ENCODE results near the gene COX18. TPM values are rescaled to one million over a fixed set of nuclear protein-coding genes. Genes with fewer than 3 reads are reported as not detected.

COX18 gene
- total and polyA plus RNA-seq, 3 donors from 2014 or later = 16.9 to 38.0 (median 32.7) TPM

DNA sequence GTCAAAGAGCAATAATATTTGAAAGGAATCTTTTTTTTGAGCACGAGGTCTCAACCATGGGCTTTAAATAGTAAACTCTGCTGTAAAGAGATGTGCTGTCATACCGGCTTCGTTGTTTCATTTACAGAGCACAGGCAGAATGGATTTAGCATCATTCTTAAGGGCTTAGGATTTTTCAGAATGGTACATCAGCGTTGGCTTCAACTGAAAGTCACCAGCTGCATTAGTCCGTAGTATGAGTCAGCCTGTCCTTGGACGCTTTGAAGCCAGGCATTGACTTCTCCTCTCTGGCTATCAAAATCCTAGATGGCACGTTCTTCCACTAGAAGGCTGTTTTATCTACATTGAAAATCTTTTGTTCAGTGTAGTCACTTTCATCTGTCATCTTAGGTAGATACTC lies 23.6 kb downstream of the COX18 start:
- Histone ChIP-seq H3K9me3 (no peaks in the 10 kb centered on the region), H3K27me3 (no peaks in the 10 kb centered on the region), H3K4me1 (no peaks in the 10 kb centered on the region), H3K27ac (no peak overlapping the region), H3K4me3 (no peak overlapping the region), H3K36me3 (ENCODE audit: low read depth, missing control alignments) (no peaks in the 10 kb centered on the region)
- intact Hi-C loops (cut with DNase I; ENCODE audit: low total_unique reads) = no loop called here
- TF ChIP-seq POLR2A (IDR thresholded peaks at IDR 0.05) = no peak
- TF ChIP-seq, protein P1, sequence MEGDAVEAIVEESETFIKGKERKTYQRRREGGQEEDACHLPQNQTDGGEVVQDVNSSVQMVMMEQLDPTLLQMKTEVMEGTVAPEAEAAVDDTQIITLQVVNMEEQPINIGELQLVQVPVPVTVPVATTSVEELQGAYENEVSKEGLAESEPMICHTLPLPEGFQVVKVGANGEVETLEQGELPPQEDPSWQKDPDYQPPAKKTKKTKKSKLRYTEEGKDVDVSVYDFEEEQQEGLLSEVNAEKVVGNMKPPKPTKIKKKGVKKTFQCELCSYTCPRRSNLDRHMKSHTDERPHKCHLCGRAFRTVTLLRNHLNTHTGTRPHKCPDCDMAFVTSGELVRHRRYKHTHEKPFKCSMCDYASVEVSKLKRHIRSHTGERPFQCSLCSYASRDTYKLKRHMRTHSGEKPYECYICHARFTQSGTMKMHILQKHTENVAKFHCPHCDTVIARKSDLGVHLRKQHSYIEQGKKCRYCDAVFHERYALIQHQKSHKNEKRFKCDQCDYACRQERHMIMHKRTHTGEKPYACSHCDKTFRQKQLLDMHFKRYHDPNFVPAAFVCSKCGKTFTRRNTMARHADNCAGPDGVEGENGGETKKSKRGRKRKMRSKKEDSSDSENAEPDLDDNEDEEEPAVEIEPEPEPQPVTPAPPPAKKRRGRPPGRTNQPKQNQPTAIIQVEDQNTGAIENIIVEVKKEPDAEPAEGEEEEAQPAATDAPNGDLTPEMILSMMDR (IDR thresholded peaks at IDR 0.05) = no peak
- WGBS, 2 donors = 93 to 96% methylated on average over 7 of the region's 7 CpGs
- DNase-seq = no peak

- intact Hi-C loops (cut with DNase I; ENCODE audit: low total_unique reads) = no loop called here
- no peak overlapping the region for H3K27ac ChIP-seq
- H3K4me1 ChIP-seq = no peaks in the 10 kb centered on the region
- TF ChIP-seq, protein P1 (IDR thresholded peaks at IDR 0.05) = no peak
- TF ChIP-seq POLR2A (IDR thresholded peaks at IDR 0.05) = no peak
- H3K27me3 ChIP-seq = no peaks in the 10 kb centered on the region
- H3K36me3 ChIP-seq (ENCODE audit: low read depth, missing control alignments) = no peaks in the 10 kb centered on the region
- no peak overlapping the region for H3K4me3 ChIP-seq
- H3K9me3 ChIP-seq = no peaks in the 10 kb centered on the region
- WGBS, 2 donors = 93 to 98% methylated on average over 4 of the region's 4 CpGs
- no peak for DNase-seq
Measured at GRCh38 chr4:73037057-73037456, 32.5 kb downstream of the COX18 start.

DNA sequence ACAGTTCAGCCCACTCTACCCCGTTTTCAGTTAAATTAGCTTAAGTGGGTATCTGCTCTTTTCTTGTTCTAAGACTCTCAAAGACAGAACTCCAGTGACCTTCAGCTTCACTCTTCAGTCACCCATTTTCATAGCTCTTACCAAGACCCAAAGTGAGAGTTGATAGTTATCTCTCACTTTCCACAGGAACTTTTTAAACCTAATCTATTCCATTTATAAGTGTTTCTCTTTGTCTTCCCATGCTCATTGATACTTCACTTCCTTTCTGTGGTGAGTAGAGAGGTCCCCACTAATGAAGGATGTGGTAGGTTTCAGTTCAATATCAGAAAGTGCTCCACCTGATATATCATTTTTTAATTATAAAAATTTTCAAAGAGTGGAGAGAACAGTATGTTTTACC lies 33.4 kb downstream of the COX18 start:
- H3K36me3 ChIP-seq (ENCODE audit: low read depth, missing control alignments) = no peaks in the 10 kb centered on the region
- no peaks in the 10 kb centered on the region for H3K27me3 ChIP-seq
- H3K9me3 ChIP-seq = no peaks in the 10 kb centered on the region
- TF ChIP-seq, protein P1 (IDR thresholded peaks at IDR 0.05) = no peak
- no peak for TF ChIP-seq POLR2A (IDR thresholded peaks at IDR 0.05)
- no peak overlapping the region for H3K27ac ChIP-seq
- intact Hi-C loops (cut with DNase I; ENCODE audit: low total_unique reads) = no loop called here
- no peaks in the 10 kb centered on the region for H3K4me1 ChIP-seq
- DNase-seq = no peak
- no peak overlapping the region for H3K4me3 ChIP-seq
- 78 to 94% methylated on average over 1 of the region's 1 CpG for WGBS, 2 donors

- no peaks in the 10 kb centered on the region for H3K9me3 ChIP-seq
- H3K27ac ChIP-seq = no peak overlapping the region
- no peak for DNase-seq
- H3K4me3 ChIP-seq = no peak overlapping the region
- no peak for TF ChIP-seq POLR2A (IDR thresholded peaks at IDR 0.05)
- TF ChIP-seq, protein P1 (IDR thresholded peaks at IDR 0.05) = no peak
- H3K4me1 ChIP-seq = no peaks in the 10 kb centered on the region
- no peaks in the 10 kb centered on the region for H3K36me3 ChIP-seq (ENCODE audit: low read depth, missing control alignments)
- intact Hi-C loops (cut with DNase I; ENCODE audit: low total_unique reads) = no loop called here
- H3K27me3 ChIP-seq = no peaks in the 10 kb centered on the region
- WGBS, 2 donors = 86 to 97% methylated on average over 2 of the region's 2 CpGs
Measured at GRCh38 chr4:73034896-73035295, 34.6 kb downstream of the COX18 start.

- H3K4me1 ChIP-seq = no peaks in the 10 kb centered on the region
- DNase-seq = no peak
- H3K9me3 ChIP-seq = no peaks in the 10 kb centered on the region
- TF ChIP-seq POLR2A (IDR thresholded peaks at IDR 0.05) = no peak
- TF ChIP-seq, protein P1 (IDR thresholded peaks at IDR 0.05) = no peak
- 47 to 58% methylated on average over 5 of the region's 5 CpGs for WGBS, 2 donors
- intact Hi-C loops (cut with DNase I; ENCODE audit: low total_unique reads) = no loop called here
- H3K27me3 ChIP-seq = no peaks in the 10 kb centered on the region
- no peaks in the 10 kb centered on the region for H3K36me3 ChIP-seq (ENCODE audit: low read depth, missing control alignments)
- no peak overlapping the region for H3K27ac ChIP-seq
- no peak overlapping the region for H3K4me3 ChIP-seq
Measured at GRCh38 chr4:73028621-73029020, 40.9 kb downstream of the COX18 start.
